Naive thymus-derived CD8-positive, alpha-beta T cell (primary cell): ENCODE measurements around the gene CLK4. TPM values are rescaled to one million over a fixed set of nuclear protein-coding genes. Genes with fewer than 3 reads are reported as not detected.

ENCODE experiments used
- ATAC-seq, 2 donors: fragments of 150-1000 bp; cut with Tn5 transposase in 1 of 2; sonication (Bioruptor Pico), chemical (Tn5 transposase) in 1 of 2; 1 replicate in 1 of 2; 2 replicates in 1 of 2; pipeline ENCODE4 v1.10.0; 2021; ENCODE audit warnings: mild to moderate bottlenecking in 2 of 2, moderate library complexity in 2 of 2
- POLR2A ChIA-PET: fragments of 350-600 bp; sonication (Branson Sonifier 250); formaldehyde crosslinking; loops from one replicate; lab custom pipeline; 2021; ENCODE audit warnings: antibody characterized with exemption; lab: Charles Lee
- DNase-seq, 10 donors: peaks; one replicate each; pipeline versions ENCODE4 v3.0.0 to v3.0.0-alpha.2; 2020 to 2022
- H3K27ac Mint-ChIP-seq, 10 donors: one replicate each; pipeline ENCODE4 v1.8.0; 2020 to 2022; ENCODE audit warnings: mild to moderate bottlenecking in 10 of 10, mixed read lengths in 10 of 10, moderate library complexity in 4 of 10, inconsistent platforms in 1 of 10
- H3K27me3 Mint-ChIP-seq, 5 donors: one replicate each; pipeline ENCODE4 v1.8.0; 2021 to 2022; ENCODE audit warnings: mixed read lengths in 5 of 5
- H3K36me3 Mint-ChIP-seq, 3 donors: one replicate each; pipeline ENCODE4 v1.8.0; 2020 to 2022; ENCODE audit warnings: mixed read lengths in 3 of 3, mild to moderate bottlenecking in 2 of 3, inconsistent platforms in 1 of 3
- H3K4me1 Mint-ChIP-seq, 4 donors: one replicate each; pipeline ENCODE4 v1.8.0; 2021 to 2022; ENCODE audit warnings: mixed read lengths in 4 of 4
- H3K4me3 Mint-ChIP-seq, 10 donors: one replicate each; pipeline ENCODE4 v1.8.0; 2020 to 2022; ENCODE audit warnings: mild to moderate bottlenecking in 10 of 10, mixed read lengths in 10 of 10, moderate library complexity in 6 of 10, inconsistent platforms in 1 of 10
- H3K9me3 Mint-ChIP-seq, 9 donors: one replicate each; pipeline ENCODE4 v1.8.0; 2020 to 2022; ENCODE audit warnings: mixed read lengths in 9 of 9, mild to moderate bottlenecking in 3 of 9, inconsistent platforms in 1 of 9, moderate library complexity in 1 of 9
- polyA plus RNA-seq, 3 donors: library from polyadenylated mRNA; unstranded; fragments of 300-500 nt; fragmentation: Illumina TruSeq; gene quantifications; one replicate each; pipeline ENCODE4 v1.2.3, GENCODE V29; 2021
- total RNA-seq, 8 experiments: library from RNA in 2 of 8; stranded (reverse) in 2 of 8; gene quantifications; one replicate each; pipeline ENCODE4 v1.2.3 and lab custom pipeline; 2021 to 2026

CLK4 gene
- total and polyA plus RNA-seq, 5 experiments from 2014 or later = 14.5 to 105 (median 18.7) TPM

DNA sequence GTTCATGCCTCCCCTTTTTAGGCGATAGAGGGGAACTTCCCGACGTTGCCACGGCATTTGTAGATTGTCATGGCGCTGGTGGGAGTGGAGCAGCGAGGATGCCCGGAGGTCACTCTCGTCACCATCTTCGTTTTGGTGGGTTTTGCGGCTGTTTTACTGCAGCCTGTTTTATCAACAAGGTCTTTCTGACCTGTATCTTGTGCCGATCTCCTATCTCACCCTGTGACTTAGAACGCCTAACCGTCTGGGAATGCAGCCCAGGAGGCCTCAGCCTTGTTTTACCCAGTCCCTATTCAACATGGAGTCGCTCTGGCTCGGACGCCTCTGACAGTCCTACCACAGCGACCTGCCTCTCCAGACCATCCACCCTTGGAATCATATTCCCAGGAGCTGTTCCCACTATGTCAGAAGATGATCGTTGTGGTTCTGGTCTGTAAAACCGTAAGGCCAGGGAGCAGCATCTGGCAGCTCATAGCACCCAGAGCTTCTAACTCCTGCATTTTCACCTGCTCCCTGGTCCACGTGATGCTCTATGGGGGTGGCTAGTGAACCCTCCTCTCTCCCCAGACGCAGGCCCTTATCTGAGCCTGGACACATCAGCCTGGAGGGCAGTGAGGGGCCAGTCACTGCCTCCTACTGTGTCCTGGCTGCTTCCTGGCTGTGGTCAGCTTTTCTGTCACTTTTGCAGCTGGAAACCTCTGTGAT lies 35.1 kb upstream of the CLK4 start:
- H3K27me3 Mint-ChIP-seq = peaks cover 15 to 35% (median 18%) of the 10 kb centered on the region in 5 donors
- POLR2A ChIA-PET = no interaction called here
- no peak for DNase-seq

DNA sequence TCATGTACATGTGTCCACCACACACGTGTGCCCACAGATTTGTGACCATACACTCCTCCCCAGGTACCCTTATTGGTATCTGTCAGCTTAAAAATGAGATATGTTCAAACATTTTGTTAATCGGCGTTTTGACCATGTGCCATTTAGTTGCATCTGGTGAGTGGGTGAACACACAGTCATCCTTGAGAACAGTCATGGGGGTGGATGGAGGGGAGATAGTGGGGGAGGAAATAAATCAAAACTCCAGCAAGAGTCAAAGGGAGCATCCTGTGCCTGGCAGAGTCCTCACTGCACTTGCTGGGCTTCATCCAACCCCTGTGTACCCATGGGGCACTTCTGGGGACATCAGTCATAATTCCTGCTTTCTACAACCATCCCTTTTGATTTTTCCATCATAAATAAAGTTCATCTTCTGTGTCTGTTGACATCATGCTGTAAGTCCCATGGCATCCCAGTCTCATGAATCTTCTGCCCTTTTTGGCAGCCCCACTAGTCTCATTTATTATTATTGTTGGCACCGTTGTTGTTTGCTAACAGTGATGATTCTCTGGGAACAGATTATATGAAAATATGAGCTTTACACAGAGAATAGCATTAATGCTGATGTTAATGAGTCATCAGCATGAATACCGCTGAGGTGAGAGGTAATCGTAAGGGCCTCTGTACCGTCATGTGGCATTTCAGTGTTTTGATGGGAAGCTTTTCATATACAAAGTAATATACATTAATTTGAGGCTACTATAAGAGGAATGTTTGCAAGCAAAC lies 24.4 kb upstream of the CLK4 start:
- Mint-ChIP-seq H3K27ac (no peak overlapping the region), H3K4me3 (no peak overlapping the region), H3K4me1 (no peaks in the 10 kb centered on the region), H3K9me3 (peaks cover 0 to 16% (median 3%) of the 10 kb centered on the region in 9 donors), H3K36me3 (peaks cover 2 to 4% (median 4%) of the 10 kb centered on the region in 3 donors), H3K27me3 (peaks cover 2 to 16% (median 8%) of the 10 kb centered on the region in 5 donors)
- no peak for DNase-seq
- no peak for ATAC-seq
- POLR2A ChIA-PET = no interaction called here

More for the DNA sequence above, 35.1 kb upstream of the CLK4 start:
- no peak overlapping the region for H3K4me3 Mint-ChIP-seq
- no peak for ATAC-seq
- H3K36me3 Mint-ChIP-seq = peaks cover 0 to 4% (median 0%) of the 10 kb centered on the region in 3 donors
- H3K27ac Mint-ChIP-seq = no peak overlapping the region
- peaks cover 0 to 2% (median 0%) of the 10 kb centered on the region in 4 donors for H3K4me1 Mint-ChIP-seq
- H3K9me3 Mint-ChIP-seq = peaks cover 0 to 6% (median 0%) of the 10 kb centered on the region in 9 donors

DNA sequence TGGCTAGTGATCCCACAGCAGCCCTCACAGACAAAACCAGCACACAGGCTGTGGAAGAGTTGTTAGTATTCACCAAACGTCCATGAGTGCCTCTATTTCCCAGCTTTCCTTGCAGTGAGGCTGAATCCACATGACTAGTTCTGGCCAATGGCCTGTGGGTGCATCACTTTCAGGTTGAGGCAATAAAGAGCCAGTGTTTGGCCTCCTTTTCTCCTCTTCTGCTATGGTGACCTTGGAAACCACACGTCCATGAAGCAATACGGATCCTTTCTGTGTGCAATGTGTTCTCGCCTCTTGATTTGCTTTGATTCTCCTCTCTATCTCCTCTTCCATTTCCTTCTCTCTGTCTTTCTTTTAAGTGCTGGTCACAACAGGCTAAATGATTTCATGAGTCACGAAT lies 23.4 kb upstream of the CLK4 start:
- POLR2A ChIA-PET = no interaction called here
- no peaks in the 10 kb centered on the region for H3K4me1 Mint-ChIP-seq
- peaks cover 2 to 4% (median 4%) of the 10 kb centered on the region in 3 donors for H3K36me3 Mint-ChIP-seq
- H3K27me3 Mint-ChIP-seq = peaks cover 0 to 12% (median 4%) of the 10 kb centered on the region in 5 donors
- ATAC-seq (no peak), DNase-seq (no peak)
- no peak overlapping the region for H3K4me3 Mint-ChIP-seq
- H3K27ac Mint-ChIP-seq = no peak overlapping the region
- peaks cover 0 to 16% (median 3%) of the 10 kb centered on the region in 9 donors for H3K9me3 Mint-ChIP-seq

DNA sequence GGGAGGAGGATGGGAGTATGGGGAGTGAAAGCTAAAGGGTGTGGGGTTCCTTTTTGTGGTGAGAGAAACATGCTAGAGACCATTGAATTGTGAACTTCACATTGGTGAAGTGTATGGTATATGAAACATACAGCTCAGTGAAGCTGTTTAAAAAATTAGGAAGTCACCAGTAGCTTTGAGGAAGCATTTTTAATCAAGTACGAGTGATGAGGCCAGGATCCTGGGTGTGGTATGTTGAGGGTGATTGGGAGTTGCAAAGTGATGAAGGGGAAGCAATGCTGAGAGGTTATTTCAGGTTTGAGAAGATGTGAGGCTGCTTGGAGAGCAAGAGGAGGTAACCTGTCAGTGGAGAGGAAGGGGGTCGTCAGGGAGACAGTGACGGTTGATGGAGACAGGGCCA lies 22.7 kb upstream of the CLK4 start:
- no peak for DNase-seq
- POLR2A ChIA-PET = no interaction called here
- Mint-ChIP-seq H3K36me3 (peaks cover 2 to 4% (median 4%) of the 10 kb centered on the region in 3 donors), H3K4me3 (no peak overlapping the region), H3K27me3 (peaks cover 0 to 14% (median 4%) of the 10 kb centered on the region in 5 donors), H3K4me1 (no peaks in the 10 kb centered on the region), H3K27ac (no peak overlapping the region), H3K9me3 (peaks cover 0 to 16% (median 3%) of the 10 kb centered on the region in 9 donors)
- no peak for ATAC-seq

DNA sequence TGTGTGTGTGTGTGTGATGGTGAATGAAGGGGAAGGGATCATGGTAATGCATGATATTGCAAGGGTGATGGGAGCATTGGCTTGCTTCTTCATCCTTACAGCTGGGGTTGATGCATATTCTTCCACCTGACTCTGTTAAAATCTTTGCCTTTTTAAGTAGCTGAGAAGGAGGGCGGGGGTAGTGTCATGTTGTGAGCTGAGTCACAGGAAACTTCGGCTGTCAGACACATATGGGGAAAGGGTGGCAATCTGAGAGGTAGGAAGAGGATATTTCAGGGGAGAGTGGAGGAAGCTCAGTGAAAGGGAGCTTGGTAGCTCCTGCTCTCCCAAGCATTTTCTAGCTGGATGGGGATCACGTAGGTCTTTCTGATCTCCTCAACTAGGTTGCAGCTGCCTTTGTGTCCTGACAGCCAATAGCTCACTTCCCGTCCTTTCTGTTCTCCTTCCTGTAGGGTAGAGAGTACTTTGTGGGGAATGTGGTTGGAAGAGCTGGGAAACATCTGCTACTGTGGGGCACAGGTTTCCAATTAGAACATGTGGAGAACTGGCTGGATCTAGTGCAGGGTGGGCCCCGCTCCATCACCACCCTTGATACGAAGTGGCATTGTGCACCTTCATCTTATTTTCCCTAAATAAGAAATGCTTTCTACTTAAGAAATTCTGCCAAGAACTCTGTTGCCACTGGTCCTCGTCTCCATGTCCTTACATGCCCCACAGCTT lies 18.1 kb upstream of the CLK4 start:
- no peak for ATAC-seq
- Mint-ChIP-seq H3K27me3 (peaks cover 0 to 12% (median 4%) of the 10 kb centered on the region in 5 donors), H3K36me3 (peaks cover 0 to 4% (median 4%) of the 10 kb centered on the region in 3 donors), H3K4me3 (no peak overlapping the region), H3K27ac (no peak overlapping the region), H3K4me1 (peaks cover 0 to 2% (median 0%) of the 10 kb centered on the region in 4 donors), H3K9me3 (peaks cover 0 to 28% (median 2%) of the 10 kb centered on the region in 9 donors)
- no peak for DNase-seq
- POLR2A ChIA-PET = no interaction called here

DNA sequence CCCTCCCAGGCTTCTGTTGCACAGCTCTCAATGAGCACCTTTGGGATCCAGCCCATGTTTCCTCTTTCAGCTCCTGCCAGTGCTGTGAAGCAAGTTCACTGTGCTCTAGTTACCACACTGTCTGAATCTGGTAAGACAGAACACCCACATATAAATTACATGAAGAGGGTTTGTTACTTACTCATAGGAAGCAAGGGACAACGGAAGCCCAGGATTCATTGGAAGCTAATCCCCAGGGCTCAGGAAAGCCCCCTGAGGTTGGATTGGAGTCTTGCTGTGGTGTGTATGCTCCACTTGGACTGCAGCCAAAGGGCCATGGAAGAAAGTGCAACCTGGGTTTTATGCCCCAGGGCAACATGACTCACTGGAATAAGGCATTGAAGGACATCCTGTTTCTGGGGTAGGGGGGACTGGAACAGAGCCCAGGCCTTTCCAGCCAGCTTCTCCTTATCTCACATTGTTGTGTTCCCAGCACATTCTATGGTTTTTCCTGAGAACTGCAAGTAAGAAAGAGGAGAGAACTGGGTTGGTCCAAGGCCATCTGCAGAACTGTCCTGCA lies 15.6 kb upstream of the CLK4 start:
- no peak overlapping the region for H3K27ac Mint-ChIP-seq
- DNase-seq (no peak), ATAC-seq (no peak)
- POLR2A ChIA-PET = no interaction called here
- H3K36me3 Mint-ChIP-seq = no peaks in the 10 kb centered on the region
- H3K4me3 Mint-ChIP-seq = no peak overlapping the region
- H3K27me3 Mint-ChIP-seq = peaks cover 0 to 4% (median 2%) of the 10 kb centered on the region in 5 donors
- H3K9me3 Mint-ChIP-seq = peaks cover 0 to 16% (median 0%) of the 10 kb centered on the region in 9 donors
- H3K4me1 Mint-ChIP-seq = peaks cover 0 to 5% (median under 1%) of the 10 kb centered on the region in 4 donors

DNA sequence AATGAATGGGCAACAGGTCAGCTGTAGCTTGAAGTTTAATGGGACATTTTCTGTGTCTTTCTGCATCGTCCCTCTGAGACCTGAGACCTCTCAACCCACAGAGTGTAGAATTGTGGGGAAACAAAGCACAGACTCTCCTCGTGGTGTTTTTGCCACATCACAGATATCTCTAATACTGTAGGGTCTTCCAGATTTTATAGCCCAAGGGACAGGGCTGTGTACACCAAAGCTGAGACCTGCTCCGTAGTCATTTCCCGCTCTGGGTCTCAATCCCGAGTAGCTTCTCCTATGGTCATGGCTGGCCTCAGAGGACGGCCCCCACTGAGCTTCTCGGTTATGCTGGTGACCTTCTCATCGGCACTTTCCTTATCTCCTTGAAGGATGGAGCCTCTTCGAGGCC lies 14.9 kb upstream of the CLK4 start:
- DNase-seq (no peak), ATAC-seq (no peak)
- no peak overlapping the region for H3K4me3 Mint-ChIP-seq
- H3K36me3 Mint-ChIP-seq = no peaks in the 10 kb centered on the region
- H3K9me3 Mint-ChIP-seq = peaks cover 0 to 16% (median 0%) of the 10 kb centered on the region in 9 donors
- peaks cover 0 to 5% (median under 1%) of the 10 kb centered on the region in 4 donors for H3K4me1 Mint-ChIP-seq
- POLR2A ChIA-PET = no interaction called here
- H3K27me3 Mint-ChIP-seq = peaks cover 0 to 6% (median 2%) of the 10 kb centered on the region in 5 donors
- no peak overlapping the region for H3K27ac Mint-ChIP-seq

DNA sequence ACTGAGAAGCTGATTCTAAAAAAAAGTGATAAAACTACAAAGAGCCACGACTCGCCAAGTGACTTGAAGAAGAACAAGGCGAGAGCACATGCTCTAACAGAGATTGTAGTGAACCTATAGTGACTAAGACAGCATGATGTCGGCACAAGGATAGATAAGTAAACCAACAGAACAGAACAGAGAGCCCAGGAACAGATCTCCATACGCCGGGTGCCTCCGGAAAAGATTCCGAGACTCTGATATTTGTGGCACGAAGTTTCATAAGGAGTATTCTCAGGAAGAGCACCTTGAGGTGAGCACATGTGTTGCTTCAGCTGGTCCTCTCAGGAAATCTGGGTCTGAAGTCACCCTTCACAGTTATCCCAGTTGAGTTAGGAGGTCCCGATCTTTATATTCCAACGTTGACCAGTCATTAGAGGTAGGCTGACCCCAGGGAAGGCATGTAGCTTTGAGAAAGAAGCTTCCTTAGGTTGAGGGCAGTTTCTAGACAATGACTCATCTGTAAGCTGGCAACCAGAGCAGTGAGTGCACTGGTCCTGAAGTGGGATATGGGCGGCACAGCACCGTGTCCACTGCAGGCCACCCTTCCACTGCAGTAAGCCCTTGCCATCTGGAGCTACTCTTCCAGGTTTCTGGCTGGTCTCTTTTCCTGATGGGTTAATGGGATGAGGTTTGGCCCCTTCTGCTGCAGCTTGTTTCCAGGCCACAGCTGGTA lies 13.6 kb upstream of the CLK4 start:
- peaks cover 0 to 6% (median 3%) of the 10 kb centered on the region in 5 donors for H3K27me3 Mint-ChIP-seq
- DNase-seq (no peak), ATAC-seq (no peak)
- no peaks in the 10 kb centered on the region for H3K36me3 Mint-ChIP-seq
- POLR2A ChIA-PET = no interaction called here
- peaks cover 0 to 5% (median under 1%) of the 10 kb centered on the region in 4 donors for H3K4me1 Mint-ChIP-seq
- peaks cover 0 to 16% (median 0%) of the 10 kb centered on the region in 9 donors for H3K9me3 Mint-ChIP-seq
- H3K4me3 Mint-ChIP-seq = no peak overlapping the region
- no peak overlapping the region for H3K27ac Mint-ChIP-seq

DNA sequence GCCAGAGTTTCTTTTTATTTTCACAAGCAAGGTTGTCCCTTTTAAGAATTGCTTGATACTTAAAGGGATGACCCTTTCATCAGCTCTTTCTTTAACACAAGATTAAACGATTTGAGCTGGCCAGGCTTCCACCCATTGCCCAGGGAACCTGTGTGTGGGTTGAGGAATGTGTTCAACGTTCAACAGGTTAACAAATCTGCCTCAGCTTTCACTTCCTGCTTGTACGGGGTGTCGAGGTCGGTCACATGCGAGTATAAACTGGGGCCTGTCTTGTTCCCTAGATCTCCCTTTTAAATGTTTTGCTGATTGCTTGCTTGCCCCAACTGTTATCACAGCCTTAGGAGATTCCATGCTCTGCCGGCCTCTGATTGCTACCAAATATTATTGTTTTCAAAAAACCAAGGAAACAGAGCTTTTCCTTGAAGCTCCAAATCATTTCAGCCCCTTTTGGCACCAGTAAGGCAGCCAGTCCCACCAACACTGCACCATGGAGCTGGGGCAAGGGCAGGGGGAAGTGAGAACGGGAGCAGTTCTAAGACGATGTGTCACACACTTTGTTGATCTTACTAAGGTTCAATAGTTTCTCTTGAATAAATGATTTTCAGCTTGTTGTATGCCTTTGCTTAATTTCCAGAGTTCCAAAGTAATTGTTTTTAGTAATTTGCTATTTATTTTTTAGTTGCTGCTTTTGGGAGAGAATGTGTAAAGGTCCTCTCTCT lies 10.7 kb upstream of the CLK4 start:
- Mint-ChIP-seq H3K36me3 (no peaks in the 10 kb centered on the region), H3K4me3 (no peak overlapping the region), H3K4me1 (peaks cover 0 to 5% (median under 1%) of the 10 kb centered on the region in 4 donors), H3K27me3 (peaks cover 0 to 8% (median 7%) of the 10 kb centered on the region in 5 donors), H3K27ac (no peak overlapping the region), H3K9me3 (peaks cover 0 to 8% (median 0%) of the 10 kb centered on the region in 9 donors)
- POLR2A ChIA-PET = interaction anchor here (0.9 to 1.1 kb wide), 2 partner anchors 8 to 11 kb away, joined by 3 to 4 read pairs; no protein-coding TSS in a partner anchor
- ATAC-seq = no peak
- no peak for DNase-seq

DNA sequence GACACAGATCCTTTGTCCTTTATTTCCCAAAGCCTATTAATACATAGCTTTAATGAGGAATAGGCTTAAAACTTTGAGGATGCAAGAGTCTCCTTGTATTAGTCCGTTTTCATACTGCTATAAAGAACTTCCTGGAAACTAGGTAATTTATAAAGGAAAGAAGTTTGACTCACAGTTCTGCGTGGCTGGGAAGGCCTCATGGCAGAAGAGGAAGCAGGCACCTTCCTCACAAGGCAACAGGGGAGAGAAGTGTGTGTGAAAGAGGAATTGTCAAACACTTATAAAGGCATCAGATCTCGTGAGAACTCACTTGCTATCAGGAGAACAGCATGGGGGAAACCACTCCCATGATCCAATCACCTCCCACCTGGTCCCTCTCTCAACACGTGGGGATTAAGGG lies 5.4 kb upstream of the CLK4 start:
- Mint-ChIP-seq H3K9me3 (no peaks in the 10 kb centered on the region), H3K27ac (no peak overlapping the region), H3K4me3 (no peak overlapping the region), H3K4me1 (peaks cover 0 to 10% (median 2%) of the 10 kb centered on the region in 4 donors), H3K27me3 (peaks cover 0 to 8% (median 4%) of the 10 kb centered on the region in 5 donors), H3K36me3 (no peaks in the 10 kb centered on the region)
- ATAC-seq = no peak
- no peak for DNase-seq
- POLR2A ChIA-PET = no interaction called here

DNA sequence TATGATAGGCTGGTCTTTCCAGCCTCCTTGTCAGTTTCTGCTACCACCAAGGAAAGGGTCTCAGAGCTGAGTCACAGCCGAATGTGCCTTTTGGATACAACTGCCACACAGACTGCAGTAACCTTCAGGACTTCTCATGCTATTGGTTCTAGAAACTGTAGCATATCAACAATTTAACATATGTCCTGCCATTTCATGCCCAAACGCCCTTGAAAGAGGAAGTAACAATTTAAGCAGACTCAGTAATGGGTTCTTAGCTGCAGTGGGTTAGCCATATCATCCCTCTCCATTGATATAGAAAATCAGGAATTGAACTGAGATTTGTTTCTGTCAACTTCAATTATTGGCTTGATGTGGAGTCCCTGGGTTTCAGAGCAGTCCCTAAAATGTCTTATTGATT lies 4.1 kb upstream of the CLK4 start:
- H3K4me1 Mint-ChIP-seq = peaks cover 2 to 10% (median 4%) of the 10 kb centered on the region in 4 donors
- ATAC-seq = no peak
- no peaks in the 10 kb centered on the region for H3K9me3 Mint-ChIP-seq
- no peak for DNase-seq
- POLR2A ChIA-PET = no interaction called here
- H3K27ac Mint-ChIP-seq = no peak overlapping the region
- H3K36me3 Mint-ChIP-seq = peaks cover 0 to 1% (median 0%) of the 10 kb centered on the region in 3 donors
- H3K4me3 Mint-ChIP-seq = no peak overlapping the region
- peaks cover 0 to 7% (median 4%) of the 10 kb centered on the region in 5 donors for H3K27me3 Mint-ChIP-seq
